HL-60 (cell line): ENCODE measurements around the gene ADCYAP1R1.

ENCODE experiments used
- GABPA ChIP-seq: IDR thresholded peaks from 2 replicates; pipeline ENCODE4 v1.6.1; 2012; ENCODE audit warnings: low read depth
- POLR2AphosphoS5 ChIP-seq: IDR thresholded peaks from 2 replicates; pipeline ENCODE4 v1.6.1; 2012; ENCODE audit warnings: low read depth
- REST ChIP-seq: IDR thresholded peaks from 2 replicates; pipeline ENCODE4 v1.6.1; 2012; ENCODE audit warnings: low read depth; ENCODE audit not compliant: insufficient replicate concordance
- SPI1 ChIP-seq: IDR thresholded peaks from 2 replicates; pipeline ENCODE4 v1.6.1; 2012; ENCODE audit warnings: low read depth, mild to moderate bottlenecking, borderline replicate concordance
- TF ChIP-seq, protein P1 (sequence below): IDR thresholded peaks from one replicate; pipeline ENCODE4 v1.5.1; 2011; ENCODE audit warnings: low read length, control low read depth, inconsistent platforms; ENCODE audit not compliant: insufficient read depth

GRCh38 chr7:31061185-31061584 lies 9.1 kb downstream of the ADCYAP1R1 start:
- no peak for TF ChIP-seq POLR2AphosphoS5
- TF ChIP-seq, protein P1, sequence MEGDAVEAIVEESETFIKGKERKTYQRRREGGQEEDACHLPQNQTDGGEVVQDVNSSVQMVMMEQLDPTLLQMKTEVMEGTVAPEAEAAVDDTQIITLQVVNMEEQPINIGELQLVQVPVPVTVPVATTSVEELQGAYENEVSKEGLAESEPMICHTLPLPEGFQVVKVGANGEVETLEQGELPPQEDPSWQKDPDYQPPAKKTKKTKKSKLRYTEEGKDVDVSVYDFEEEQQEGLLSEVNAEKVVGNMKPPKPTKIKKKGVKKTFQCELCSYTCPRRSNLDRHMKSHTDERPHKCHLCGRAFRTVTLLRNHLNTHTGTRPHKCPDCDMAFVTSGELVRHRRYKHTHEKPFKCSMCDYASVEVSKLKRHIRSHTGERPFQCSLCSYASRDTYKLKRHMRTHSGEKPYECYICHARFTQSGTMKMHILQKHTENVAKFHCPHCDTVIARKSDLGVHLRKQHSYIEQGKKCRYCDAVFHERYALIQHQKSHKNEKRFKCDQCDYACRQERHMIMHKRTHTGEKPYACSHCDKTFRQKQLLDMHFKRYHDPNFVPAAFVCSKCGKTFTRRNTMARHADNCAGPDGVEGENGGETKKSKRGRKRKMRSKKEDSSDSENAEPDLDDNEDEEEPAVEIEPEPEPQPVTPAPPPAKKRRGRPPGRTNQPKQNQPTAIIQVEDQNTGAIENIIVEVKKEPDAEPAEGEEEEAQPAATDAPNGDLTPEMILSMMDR = no peak
- no peak for TF ChIP-seq REST
- TF ChIP-seq GABPA = no peak
- no peak for TF ChIP-seq SPI1
